WTC11 (cell line): ENCODE measurements around the gene MRTFB. TPM values are rescaled to one million over a fixed set of nuclear protein-coding genes. Genes with fewer than 3 reads are reported as not detected.

Experiments
- ATAC-seq: fragments of 200-7000 bp; cut with Tn5 transposase; 2 replicates; pipeline ENCODE4 v1.10.0; 2021; ENCODE audit warnings: mild to moderate bottlenecking, moderate library complexity
- CTCF ChIA-PET: fragments of 300-600 bp; sonication (Branson Sonifier 250); formaldehyde crosslinking; loops from one replicate; lab custom pipeline; 2021; ENCODE audit warnings: antibody characterized with exemption; lab: Charles Lee
- POLR2A ChIA-PET: fragments of 350-600 bp; sonication (Branson Sonifier 250); formaldehyde crosslinking; loops from one replicate; lab custom pipeline; 2021; ENCODE audit warnings: antibody characterized with exemption; lab: Charles Lee
- DNase-seq: peaks from one replicate; pipeline ENCODE4 v3.0.0; 2021; ENCODE audit warnings: low spot score
- H3K27ac Mint-ChIP-seq: 2 replicates; pipeline ENCODE4 v1.8.0; 2021; ENCODE audit warnings: mixed read lengths
- H3K27me3 Mint-ChIP-seq: 2 replicates; pipeline ENCODE4 v1.8.0; 2021; ENCODE audit warnings: low read depth, mild to moderate bottlenecking, moderate library complexity, mixed read lengths
- H3K36me3 Mint-ChIP-seq: 2 replicates; pipeline ENCODE4 v1.8.0; 2021; ENCODE audit warnings: mixed read lengths
- H3K4me1 Mint-ChIP-seq: 2 replicates; pipeline ENCODE4 v1.8.0; 2022; ENCODE audit warnings: mixed read lengths
- H3K4me3 Mint-ChIP-seq: 2 replicates; pipeline ENCODE4 v1.8.0; 2021; ENCODE audit warnings: mild to moderate bottlenecking, moderate library complexity, mixed read lengths
- H3K9me3 Mint-ChIP-seq: 2 replicates; pipeline ENCODE4 v1.8.0; 2021; ENCODE audit warnings: mixed read lengths
- GABPB1 ChIP-seq: sonication (generic); formaldehyde crosslinking; IDR thresholded peaks from 2 replicates; pipeline ENCODE4 v1.8.1; 2023; ENCODE audit warnings: mild to moderate bottlenecking, missing genetic modification reagents
- GRHL2 ChIP-seq: fragments of 250-450 bp; sonication (Bioruptor Pico); IDR thresholded peaks from 2 replicates; pipeline ENCODE4 v1.8.0; 2022; ENCODE audit warnings: mild to moderate bottlenecking, moderate library complexity; ENCODE audit not compliant: insufficient replicate concordance, severe bottlenecking
- MAX ChIP-seq: sonication (generic); formaldehyde crosslinking; IDR thresholded peaks from 2 replicates; pipeline ENCODE4 v1.8.0; 2022; ENCODE audit warnings: mild to moderate bottlenecking, missing genetic modification reagents
- MLX ChIP-seq: sonication (generic); formaldehyde crosslinking; IDR thresholded peaks from 2 replicates; pipeline ENCODE4 v1.8.1; 2023; ENCODE audit warnings: mild to moderate bottlenecking, missing genetic modification reagents, moderate library complexity
- NFYB ChIP-seq: sonication (generic); formaldehyde crosslinking; conservative IDR thresholded peaks from 2 replicates; pipeline ENCODE4 v1.8.0; 2022; ENCODE audit warnings: low read depth, missing genetic modification reagents
- SMAD4 ChIP-seq: sonication (generic); formaldehyde crosslinking; IDR thresholded peaks from 2 replicates; pipeline ENCODE4 v1.8.0; 2022; ENCODE audit warnings: mild to moderate bottlenecking, missing genetic modification reagents
- TCF7 ChIP-seq: sonication (generic); formaldehyde crosslinking; IDR thresholded peaks from 2 replicates; pipeline ENCODE4 v1.8.0; 2022; ENCODE audit warnings: mild to moderate bottlenecking, low read depth, missing genetic modification reagents, moderate library complexity
- ZNF281 ChIP-seq: sonication (generic); formaldehyde crosslinking; IDR thresholded peaks from 2 replicates; pipeline ENCODE4 v1.8.0; 2023; ENCODE audit warnings: mild to moderate bottlenecking, missing genetic modification reagents
- ZNF396 ChIP-seq: fragments of 250-450 bp; sonication (Bioruptor Pico); IDR thresholded peaks from 2 replicates; pipeline ENCODE4 v1.8.0; 2021; ENCODE audit warnings: mild to moderate bottlenecking, moderate library complexity, borderline replicate concordance
- ZNF416 ChIP-seq: fragments of 250-450 bp; sonication (Bioruptor Pico); IDR thresholded peaks from 2 replicates; pipeline ENCODE4 v1.9.0; 2021; ENCODE audit warnings: mild to moderate bottlenecking, inconsistent platforms
- ZNF425 ChIP-seq: fragments of 250-450 bp; sonication (Bioruptor Pico); conservative IDR thresholded peaks from 2 replicates; pipeline ENCODE4 v1.9.0; 2021; ENCODE audit warnings: mild to moderate bottlenecking
- total RNA-seq: library from RNA; stranded (reverse); gene quantifications from 3 replicates; pipeline ENCODE4 v1.2.3, GENCODE V29; 2021
- TF ChIP-seq, protein P1 (sequence below): sonication (generic); formaldehyde crosslinking; IDR thresholded peaks from 2 replicates; pipeline ENCODE4 v1.8.1; 2022; ENCODE audit warnings: missing genetic modification reagents, borderline replicate concordance
- TF ChIP-seq, protein P2 (sequence below): sonication (generic); formaldehyde crosslinking; IDR thresholded peaks from 2 replicates; pipeline ENCODE4 v1.8.1; 2023; ENCODE audit warnings: mild to moderate bottlenecking, missing genetic modification reagents
- TF ChIP-seq, protein P3 (sequence below): sonication (generic); formaldehyde crosslinking; IDR thresholded peaks from 2 replicates; pipeline ENCODE4 v1.8.1; 2023; ENCODE audit warnings: mild to moderate bottlenecking, missing genetic modification reagents, borderline replicate concordance
- TF ChIP-seq, protein P4 (sequence below): fragments of 250-450 bp; sonication (Bioruptor Pico); IDR thresholded peaks from 2 replicates; pipeline ENCODE4 v1.9.0; 2021; ENCODE audit warnings: moderate library complexity, mild to moderate bottlenecking, inconsistent platforms, borderline replicate concordance

MRTFB gene
- total RNA-seq, 1 experiment from 2014 or later: 30.8 TPM

DNA sequence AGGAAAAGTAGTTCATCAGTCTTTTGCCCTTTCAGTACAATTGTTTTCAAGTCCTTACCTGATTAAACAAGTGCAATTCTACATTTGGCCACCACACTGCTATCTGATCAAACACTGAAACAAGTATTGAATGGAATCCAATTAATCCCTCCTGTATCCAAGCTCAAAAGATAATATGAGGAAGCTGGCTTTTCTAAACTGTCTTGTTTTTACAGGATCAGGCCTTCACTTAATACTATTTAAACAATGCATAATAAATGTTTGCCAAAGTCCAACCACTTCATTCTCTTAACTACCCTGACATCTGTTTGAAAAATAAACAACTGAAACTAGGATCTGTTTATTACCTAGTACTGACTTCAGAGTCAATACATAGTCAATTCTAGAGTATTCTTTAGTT is 131.6 kb downstream of the MRTFB start:
- Mint-ChIP-seq H3K27ac (no peak overlapping the region), H3K36me3 (no peaks in the 10 kb centered on the region), H3K27me3 (no peaks in the 10 kb centered on the region), H3K4me3 (no peak overlapping the region), H3K9me3 (no peaks in the 10 kb centered on the region), H3K4me1 (peaks cover 9% of the 10 kb centered on the region)
- DNase-seq (no peak), ATAC-seq (no peak)
- POLR2A ChIA-PET: interaction anchor here (0.7 kb wide), 1 partner anchor 16 kb away, joined by 3 read pairs; no protein-coding TSS in a partner anchor
- TF ChIP-seq SMAD4 (no peak), MAX (CRISPR knock-in tag) (no peak), ZNF416 (no peak), GABPB1 (no peak), MLX (CRISPR knock-in tag) (no peak)
- TF ChIP-seq, protein P1, sequence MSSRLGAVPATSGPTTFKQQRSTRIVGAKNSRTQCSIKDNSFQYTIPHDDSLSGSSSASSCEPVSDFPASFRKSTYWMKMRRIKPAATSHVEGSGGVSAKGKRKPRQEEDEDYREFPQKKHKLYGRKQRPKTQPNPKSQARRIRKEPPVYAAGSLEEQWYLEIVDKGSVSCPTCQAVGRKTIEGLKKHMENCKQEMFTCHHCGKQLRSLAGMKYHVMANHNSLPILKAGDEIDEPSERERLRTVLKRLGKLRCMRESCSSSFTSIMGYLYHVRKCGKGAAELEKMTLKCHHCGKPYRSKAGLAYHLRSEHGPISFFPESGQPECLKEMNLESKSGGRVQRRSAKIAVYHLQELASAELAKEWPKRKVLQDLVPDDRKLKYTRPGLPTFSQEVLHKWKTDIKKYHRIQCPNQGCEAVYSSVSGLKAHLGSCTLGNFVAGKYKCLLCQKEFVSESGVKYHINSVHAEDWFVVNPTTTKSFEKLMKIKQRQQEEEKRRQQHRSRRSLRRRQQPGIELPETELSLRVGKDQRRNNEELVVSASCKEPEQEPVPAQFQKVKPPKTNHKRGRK: no peak
- TF ChIP-seq, protein P2, sequence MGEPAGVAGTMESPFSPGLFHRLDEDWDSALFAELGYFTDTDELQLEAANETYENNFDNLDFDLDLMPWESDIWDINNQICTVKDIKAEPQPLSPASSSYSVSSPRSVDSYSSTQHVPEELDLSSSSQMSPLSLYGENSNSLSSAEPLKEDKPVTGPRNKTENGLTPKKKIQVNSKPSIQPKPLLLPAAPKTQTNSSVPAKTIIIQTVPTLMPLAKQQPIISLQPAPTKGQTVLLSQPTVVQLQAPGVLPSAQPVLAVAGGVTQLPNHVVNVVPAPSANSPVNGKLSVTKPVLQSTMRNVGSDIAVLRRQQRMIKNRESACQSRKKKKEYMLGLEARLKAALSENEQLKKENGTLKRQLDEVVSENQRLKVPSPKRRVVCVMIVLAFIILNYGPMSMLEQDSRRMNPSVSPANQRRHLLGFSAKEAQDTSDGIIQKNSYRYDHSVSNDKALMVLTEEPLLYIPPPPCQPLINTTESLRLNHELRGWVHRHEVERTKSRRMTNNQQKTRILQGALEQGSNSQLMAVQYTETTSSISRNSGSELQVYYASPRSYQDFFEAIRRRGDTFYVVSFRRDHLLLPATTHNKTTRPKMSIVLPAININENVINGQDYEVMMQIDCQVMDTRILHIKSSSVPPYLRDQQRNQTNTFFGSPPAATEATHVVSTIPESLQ (CRISPR knock-in tag): no peak
- CTCF ChIA-PET: interaction anchor here (0.6 to 2.4 kb wide), 6 partner anchors 15 to 339 kb away, joined by 3 to 12 read pairs (median 4); partner anchors contain the start of gene ERCC4

DNA sequence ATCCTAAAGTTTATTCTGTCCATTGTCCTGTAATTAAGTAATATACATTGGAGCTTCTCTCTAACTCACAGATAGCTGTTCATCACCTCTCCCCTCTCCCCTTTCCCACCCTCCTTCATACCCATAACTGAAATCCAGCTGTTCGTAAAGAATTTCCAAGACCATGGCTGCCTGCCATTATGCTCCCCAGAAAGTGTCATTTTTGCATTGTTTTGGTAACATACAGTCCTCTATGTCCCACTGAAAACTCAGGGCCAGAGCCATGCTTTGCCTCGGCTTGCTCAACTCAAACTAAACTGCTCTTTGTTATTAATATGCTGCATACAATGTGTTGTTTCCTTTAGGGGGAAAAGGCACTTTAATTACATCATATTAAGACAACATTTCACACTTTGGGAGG is 132.0 kb downstream of the MRTFB start:
- Mint-ChIP-seq H3K27me3 (no peaks in the 10 kb centered on the region), H3K4me3 (no peak overlapping the region), H3K36me3 (no peaks in the 10 kb centered on the region), H3K4me1 (peaks cover 9% of the 10 kb centered on the region), H3K27ac (peak overlapping the region; percentile 19; the same call in 1 of the 2 replicates), H3K9me3 (no peaks in the 10 kb centered on the region)
- ChIA-PET CTCF (interaction anchor here (0.6 to 2.4 kb wide), 6 partner anchors 15 to 338 kb away, joined by 3 to 12 read pairs (median 4); partner anchors contain the start of gene ERCC4), POLR2A (interaction anchor here (0.7 kb wide), 1 partner anchor 15 kb away, joined by 3 read pairs; no protein-coding TSS in a partner anchor)
- ATAC-seq (no peak), DNase-seq (no peak)
- TF ChIP-seq, protein P3, sequence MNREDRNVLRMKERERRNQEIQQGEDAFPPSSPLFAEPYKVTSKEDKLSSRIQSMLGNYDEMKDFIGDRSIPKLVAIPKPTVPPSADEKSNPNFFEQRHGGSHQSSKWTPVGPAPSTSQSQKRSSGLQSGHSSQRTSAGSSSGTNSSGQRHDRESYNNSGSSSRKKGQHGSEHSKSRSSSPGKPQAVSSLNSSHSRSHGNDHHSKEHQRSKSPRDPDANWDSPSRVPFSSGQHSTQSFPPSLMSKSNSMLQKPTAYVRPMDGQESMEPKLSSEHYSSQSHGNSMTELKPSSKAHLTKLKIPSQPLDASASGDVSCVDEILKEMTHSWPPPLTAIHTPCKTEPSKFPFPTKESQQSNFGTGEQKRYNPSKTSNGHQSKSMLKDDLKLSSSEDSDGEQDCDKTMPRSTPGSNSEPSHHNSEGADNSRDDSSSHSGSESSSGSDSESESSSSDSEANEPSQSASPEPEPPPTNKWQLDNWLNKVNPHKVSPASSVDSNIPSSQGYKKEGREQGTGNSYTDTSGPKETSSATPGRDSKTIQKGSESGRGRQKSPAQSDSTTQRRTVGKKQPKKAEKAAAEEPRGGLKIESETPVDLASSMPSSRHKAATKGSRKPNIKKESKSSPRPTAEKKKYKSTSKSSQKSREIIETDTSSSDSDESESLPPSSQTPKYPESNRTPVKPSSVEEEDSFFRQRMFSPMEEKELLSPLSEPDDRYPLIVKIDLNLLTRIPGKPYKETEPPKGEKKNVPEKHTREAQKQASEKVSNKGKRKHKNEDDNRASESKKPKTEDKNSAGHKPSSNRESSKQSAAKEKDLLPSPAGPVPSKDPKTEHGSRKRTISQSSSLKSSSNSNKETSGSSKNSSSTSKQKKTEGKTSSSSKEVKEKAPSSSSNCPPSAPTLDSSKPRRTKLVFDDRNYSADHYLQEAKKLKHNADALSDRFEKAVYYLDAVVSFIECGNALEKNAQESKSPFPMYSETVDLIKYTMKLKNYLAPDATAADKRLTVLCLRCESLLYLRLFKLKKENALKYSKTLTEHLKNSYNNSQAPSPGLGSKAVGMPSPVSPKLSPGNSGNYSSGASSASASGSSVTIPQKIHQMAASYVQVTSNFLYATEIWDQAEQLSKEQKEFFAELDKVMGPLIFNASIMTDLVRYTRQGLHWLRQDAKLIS: no peak
- no peak for TF ChIP-seq GRHL2 (CRISPR knock-in tag)
- no peak for TF ChIP-seq NFYB (CRISPR knock-in tag)
- TF ChIP-seq ZNF396 (CRISPR knock-in tag): no peak
- no peak for TF ChIP-seq ZNF425
- no peak for TF ChIP-seq TCF7 (CRISPR knock-in tag)
- no peak for TF ChIP-seq ZNF281 (CRISPR knock-in tag)
- TF ChIP-seq, protein P4, sequence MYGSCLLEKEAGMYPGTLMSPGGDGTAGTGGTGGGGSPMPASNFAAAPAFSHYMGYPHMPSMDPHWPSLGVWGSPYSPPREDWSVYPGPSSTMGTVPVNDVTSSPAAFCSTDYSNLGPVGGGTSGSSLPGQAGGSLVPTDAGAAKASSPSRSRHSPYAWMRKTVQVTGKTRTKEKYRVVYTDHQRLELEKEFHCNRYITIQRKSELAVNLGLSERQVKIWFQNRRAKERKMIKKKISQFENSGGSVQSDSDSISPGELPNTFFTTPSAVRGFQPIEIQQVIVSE (CRISPR knock-in tag): no peak
